HL-60 (cell line): Measurements from ENCODE around the gene INPP5E.

Source experiments
- DNase-seq, 2 experiments: peaks; one replicate each; pipeline ENCODE4 v3.0.0-alpha.2; 2010 to 2020; ENCODE audit warnings: low read depth in 1 of 2, low spot score in 1 of 2
- H3K27ac ChIP-seq: fragments of 250-450 bp; sonication (Bioruptor Pico); replicated peaks from 2 replicates; pipeline ENCODE4 v1.5.1; 2020; ENCODE audit warnings: mild to moderate bottlenecking, moderate library complexity
- H3K27me3 ChIP-seq: fragments of 250-450 bp; sonication (Bioruptor Pico); 2 replicates; pipeline ENCODE4 v1.5.1; 2021; ENCODE audit warnings: mild to moderate bottlenecking, moderate library complexity; ENCODE audit not compliant: insufficient read depth, poor library complexity, severe bottlenecking
- H3K4me3 ChIP-seq: replicated peaks from 2 replicates; pipeline ENCODE4 v1.5.1; 2011; ENCODE audit warnings: mild to moderate bottlenecking, control low read depth, low read length; ENCODE audit not compliant: insufficient read depth
- CTCF ChIP-seq: IDR thresholded peaks from one replicate; pipeline ENCODE4 v1.5.1; 2011; ENCODE audit warnings: low read length, control low read depth, inconsistent platforms; ENCODE audit not compliant: insufficient read depth
- GABPA ChIP-seq: IDR thresholded peaks from 2 replicates; pipeline ENCODE4 v1.6.1; 2012; ENCODE audit warnings: low read depth
- POLR2AphosphoS5 ChIP-seq: IDR thresholded peaks from 2 replicates; pipeline ENCODE4 v1.6.1; 2012; ENCODE audit warnings: low read depth
- REST ChIP-seq: IDR thresholded peaks from 2 replicates; pipeline ENCODE4 v1.6.1; 2012; ENCODE audit warnings: low read depth; ENCODE audit not compliant: insufficient replicate concordance
- SPI1 ChIP-seq: IDR thresholded peaks from 2 replicates; pipeline ENCODE4 v1.6.1; 2012; ENCODE audit warnings: low read depth, mild to moderate bottlenecking, borderline replicate concordance

INPP5E gene

DNA sequence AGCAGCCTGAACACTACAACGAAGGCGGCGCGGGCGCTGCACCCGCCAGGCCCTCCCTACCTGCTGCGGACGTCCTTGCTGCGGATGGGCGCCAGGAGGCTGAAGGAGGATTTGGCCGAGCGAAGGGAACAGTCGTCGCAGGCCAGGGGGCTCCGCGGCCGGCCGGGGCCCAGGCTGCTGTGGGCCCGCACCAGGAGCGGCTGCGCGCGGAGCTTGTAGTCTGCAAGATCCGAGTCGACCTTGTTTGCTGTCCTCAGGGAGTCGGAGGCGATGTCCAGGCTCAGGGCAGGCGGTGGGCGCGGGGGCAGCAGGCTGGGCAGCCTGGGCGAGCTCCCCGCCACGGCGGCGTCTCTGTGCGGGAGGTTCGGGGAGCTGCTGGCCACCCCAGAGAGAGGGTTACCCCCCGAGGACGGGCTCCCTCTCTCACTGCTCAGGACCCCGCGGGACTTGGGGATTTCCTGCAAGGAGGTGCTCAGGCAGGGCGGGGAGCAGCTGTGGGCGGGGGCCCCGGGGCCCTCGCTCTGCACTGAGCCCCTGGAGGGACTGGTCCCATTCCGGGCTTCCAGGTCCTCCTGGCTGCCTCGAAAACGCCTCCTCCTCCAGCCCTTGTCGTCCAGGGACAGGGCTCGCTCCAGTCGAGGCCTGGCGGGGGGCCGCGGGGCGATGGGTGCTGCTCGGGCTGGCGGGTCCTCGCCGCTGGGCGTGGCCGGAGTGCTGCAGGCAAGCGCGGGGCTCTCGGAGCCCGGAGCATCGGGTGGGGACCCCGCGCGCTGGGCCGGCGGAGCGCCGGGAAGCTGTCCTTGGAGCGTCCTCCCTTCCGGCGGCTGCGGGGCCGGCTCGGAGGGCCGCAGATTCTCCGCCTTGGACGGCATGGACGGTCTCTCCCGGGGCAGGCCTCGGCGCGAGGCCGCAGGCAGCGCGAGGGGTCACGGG, 831 bp downstream of the INPP5E start:
- Histone ChIP-seq H3K27me3 (no peaks in the 10 kb centered on the region), H3K27ac (peak overlapping the region; percentile 9), H3K4me3 (peak overlapping the region; percentile 66)
- TF ChIP-seq REST (no peak), SPI1 (no peak), GABPA (no peak), POLR2AphosphoS5 (no peak), CTCF (no peak)
- DNase-seq = peak; percentile 8 to 45

DNA sequence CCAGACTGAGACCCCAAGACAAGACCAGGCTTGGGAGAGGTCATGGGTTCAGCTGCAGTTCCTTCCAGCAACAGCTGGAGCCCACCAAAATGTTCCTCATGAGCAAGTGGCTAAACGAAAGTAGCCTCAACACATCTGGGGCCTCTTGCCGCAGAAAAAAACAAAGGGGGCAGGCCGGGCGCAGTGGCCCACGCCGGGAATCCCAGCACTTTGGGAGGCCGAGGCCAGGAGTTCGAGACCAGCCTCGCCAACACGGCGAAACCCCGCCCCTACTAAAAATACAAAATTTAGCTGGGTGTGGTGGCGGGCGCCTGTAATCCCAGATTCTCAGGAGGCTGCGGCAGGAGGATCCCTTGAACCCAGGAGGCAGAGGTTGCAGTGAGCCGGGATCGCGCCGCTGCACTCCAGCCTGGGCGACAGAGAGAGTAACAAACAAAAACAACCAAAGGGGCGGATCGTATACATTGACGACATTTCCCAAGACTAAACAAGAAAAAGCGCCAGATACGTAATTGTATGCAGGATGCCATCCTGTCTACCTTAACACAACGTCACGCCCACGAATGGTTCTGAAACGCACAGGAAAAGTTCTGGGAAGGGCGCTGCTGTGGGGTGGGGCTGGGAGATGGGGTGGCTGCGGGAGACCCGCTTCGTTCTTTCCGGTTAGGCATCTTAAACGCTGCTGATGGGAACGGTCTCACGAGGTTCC, 1.7 kb downstream of the INPP5E start:
- DNase-seq = no peak
- Histone ChIP-seq H3K4me3 (peak overlapping the region; percentile 66), H3K27ac (no peak overlapping the region), H3K27me3 (no peaks in the 10 kb centered on the region)
- no peak for TF ChIP-seq GABPA
- no peak for TF ChIP-seq POLR2AphosphoS5
- TF ChIP-seq SPI1 = no peak
- TF ChIP-seq CTCF = no peak
- TF ChIP-seq REST = no peak

- Histone ChIP-seq H3K4me3 (no peak overlapping the region), H3K27me3 (no peaks in the 10 kb centered on the region), H3K27ac (no peak overlapping the region)
- TF ChIP-seq GABPA = no peak
- no peak for TF ChIP-seq POLR2AphosphoS5
- no peak for TF ChIP-seq CTCF
- no peak for TF ChIP-seq REST
- no peak for TF ChIP-seq SPI1
- DNase-seq = no peak
Measured at GRCh38 chr9:136437430-136437829, 2.2 kb downstream of the INPP5E start.
